NT2/D1 (cell line): ENCODE measurements around the gene SYT11.
"Not testable (repeated sequence)": the region's sequence is repeated elsewhere in the genome, so short reads cannot be mapped to it uniquely, and the experiment has no call there.

Experiments used
- SUZ12 ChIP-seq: IDR thresholded peaks from 2 replicates; pipeline ENCODE4 v1.6.1; 2011; ENCODE audit not compliant: insufficient read length, insufficient read depth; ENCODE audit errors: extremely low read depth
- ZNF274 ChIP-seq: IDR thresholded peaks from 2 replicates; pipeline ENCODE4 v1.6.1; 2011; ENCODE audit warnings: mild to moderate bottlenecking, low read depth, low read length

- TF ChIP-seq ZNF274, SUZ12: not testable (repeated sequence)
Measured at GRCh38 chr1:155930725-155931124, 71.4 kb downstream of the SYT11 start.
